Ramos (cell line): ENCODE data around the gene SEC16A.

Experiments
- in situ Hi-C: fragments of 300-500 bp; cut with MboI; formaldehyde crosslinking; loops from one replicate; pipeline ENCODE4 v1.14.3; 2022; ENCODE audit warnings: low sequenced_read_pairs; ENCODE audit not compliant: unreplicated experiment

The SEC16A gene

DNA sequence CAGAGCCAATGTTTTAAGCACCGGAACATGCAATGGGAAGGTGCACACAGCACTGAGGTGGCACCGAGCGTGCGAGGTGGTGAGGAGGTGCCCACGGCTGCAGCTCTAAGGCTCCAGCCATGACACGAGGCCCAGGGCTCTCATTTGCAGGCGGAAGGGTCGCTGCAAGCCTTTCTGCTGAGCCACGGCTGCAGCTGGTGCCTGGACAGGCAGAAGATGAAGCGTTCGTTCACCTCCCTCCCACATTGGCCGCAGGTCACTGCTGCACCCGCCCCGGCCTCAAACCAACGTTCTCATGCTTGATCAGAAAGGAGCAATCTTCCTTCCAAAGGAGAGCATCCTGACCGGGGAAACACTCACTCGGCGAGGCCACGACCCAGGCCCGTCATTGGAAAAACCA, 38.7 kb downstream of the SEC16A start:
- in situ Hi-C loops = no loop called here

- in situ Hi-C loops = no loop called here
Observed at GRCh38 chr9:136443687-136444086, 39.2 kb downstream of the SEC16A start.

DNA sequence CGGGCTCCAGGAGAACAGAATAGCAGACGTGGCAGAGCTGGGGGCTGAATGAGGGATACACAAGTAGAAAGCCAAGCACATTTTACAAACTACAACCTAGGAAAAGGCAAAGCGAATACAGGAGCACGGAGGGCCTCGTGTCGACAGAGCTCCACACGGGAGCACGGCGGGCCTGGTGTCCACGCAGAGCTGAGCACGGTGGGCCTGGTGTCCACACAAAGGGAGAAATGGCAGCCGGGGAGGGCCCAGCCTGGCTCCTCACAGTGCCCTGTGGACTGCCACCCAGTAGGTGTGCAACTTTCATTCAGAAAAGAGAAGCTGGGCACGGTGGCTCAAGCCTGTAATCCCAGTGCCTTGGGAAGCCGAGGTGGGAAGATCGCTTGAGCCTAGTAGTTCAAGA, 39.8 kb downstream of the SEC16A start:
- in situ Hi-C loops = no loop called here

GRCh38 chr9:136442265-136442664, 40.6 kb downstream of the SEC16A start:
- in situ Hi-C loops = no loop called here

- in situ Hi-C loops = no loop called here
Observed at GRCh38 chr9:136441681-136442245, 41.1 kb downstream of the SEC16A start.

- in situ Hi-C loops = no loop called here
Observed at GRCh38 chr9:136441191-136441680, 41.6 kb downstream of the SEC16A start.

- in situ Hi-C loops = no loop called here
Observed at GRCh38 chr9:136439481-136440408, 43.1 kb downstream of the SEC16A start, which contains the start of gene INPP5E. TSS of gene INPP5E (minus strand) at chr9:136439845. CDS start at chr9:136439419, 426 bp downstream.

DNA sequence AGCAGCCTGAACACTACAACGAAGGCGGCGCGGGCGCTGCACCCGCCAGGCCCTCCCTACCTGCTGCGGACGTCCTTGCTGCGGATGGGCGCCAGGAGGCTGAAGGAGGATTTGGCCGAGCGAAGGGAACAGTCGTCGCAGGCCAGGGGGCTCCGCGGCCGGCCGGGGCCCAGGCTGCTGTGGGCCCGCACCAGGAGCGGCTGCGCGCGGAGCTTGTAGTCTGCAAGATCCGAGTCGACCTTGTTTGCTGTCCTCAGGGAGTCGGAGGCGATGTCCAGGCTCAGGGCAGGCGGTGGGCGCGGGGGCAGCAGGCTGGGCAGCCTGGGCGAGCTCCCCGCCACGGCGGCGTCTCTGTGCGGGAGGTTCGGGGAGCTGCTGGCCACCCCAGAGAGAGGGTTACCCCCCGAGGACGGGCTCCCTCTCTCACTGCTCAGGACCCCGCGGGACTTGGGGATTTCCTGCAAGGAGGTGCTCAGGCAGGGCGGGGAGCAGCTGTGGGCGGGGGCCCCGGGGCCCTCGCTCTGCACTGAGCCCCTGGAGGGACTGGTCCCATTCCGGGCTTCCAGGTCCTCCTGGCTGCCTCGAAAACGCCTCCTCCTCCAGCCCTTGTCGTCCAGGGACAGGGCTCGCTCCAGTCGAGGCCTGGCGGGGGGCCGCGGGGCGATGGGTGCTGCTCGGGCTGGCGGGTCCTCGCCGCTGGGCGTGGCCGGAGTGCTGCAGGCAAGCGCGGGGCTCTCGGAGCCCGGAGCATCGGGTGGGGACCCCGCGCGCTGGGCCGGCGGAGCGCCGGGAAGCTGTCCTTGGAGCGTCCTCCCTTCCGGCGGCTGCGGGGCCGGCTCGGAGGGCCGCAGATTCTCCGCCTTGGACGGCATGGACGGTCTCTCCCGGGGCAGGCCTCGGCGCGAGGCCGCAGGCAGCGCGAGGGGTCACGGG, 44.0 kb downstream of the SEC16A start:
- in situ Hi-C loops = no loop called here

- in situ Hi-C loops = no loop called here
Observed at GRCh38 chr9:136437839-136438547, 44.8 kb downstream of the SEC16A start.

- in situ Hi-C loops = no loop called here
Observed at GRCh38 chr9:136437430-136437829, 45.4 kb downstream of the SEC16A start.

DNA sequence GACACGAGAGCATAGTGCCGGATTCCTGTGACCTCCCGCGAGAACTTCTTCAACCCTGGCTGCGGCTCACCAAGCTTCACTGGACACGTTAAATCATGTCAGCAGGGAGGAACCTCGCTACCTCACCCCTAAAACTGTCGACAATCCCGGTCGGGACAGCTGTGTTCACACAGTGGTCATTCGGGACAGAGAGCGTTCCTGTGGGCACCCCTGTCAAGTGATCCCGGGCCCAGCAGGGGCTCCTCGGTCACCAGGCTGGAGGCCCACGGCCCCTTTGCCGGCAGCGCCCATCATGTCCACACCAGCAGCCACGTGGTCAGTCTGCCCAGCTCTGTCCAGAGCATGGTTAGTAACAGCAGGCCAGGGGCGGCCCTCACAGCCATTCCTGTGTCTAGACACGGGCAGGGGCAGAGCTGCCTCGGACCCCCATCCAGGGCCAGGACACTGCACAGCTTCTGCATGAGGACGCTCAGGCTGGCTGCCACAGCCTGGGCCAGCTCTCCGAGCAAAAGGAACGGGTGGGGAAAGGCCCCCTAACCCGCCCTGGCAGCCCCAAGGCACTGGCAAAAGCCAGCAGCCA, 46.7 kb downstream of the SEC16A start:
- in situ Hi-C loops = no loop called here

DNA sequence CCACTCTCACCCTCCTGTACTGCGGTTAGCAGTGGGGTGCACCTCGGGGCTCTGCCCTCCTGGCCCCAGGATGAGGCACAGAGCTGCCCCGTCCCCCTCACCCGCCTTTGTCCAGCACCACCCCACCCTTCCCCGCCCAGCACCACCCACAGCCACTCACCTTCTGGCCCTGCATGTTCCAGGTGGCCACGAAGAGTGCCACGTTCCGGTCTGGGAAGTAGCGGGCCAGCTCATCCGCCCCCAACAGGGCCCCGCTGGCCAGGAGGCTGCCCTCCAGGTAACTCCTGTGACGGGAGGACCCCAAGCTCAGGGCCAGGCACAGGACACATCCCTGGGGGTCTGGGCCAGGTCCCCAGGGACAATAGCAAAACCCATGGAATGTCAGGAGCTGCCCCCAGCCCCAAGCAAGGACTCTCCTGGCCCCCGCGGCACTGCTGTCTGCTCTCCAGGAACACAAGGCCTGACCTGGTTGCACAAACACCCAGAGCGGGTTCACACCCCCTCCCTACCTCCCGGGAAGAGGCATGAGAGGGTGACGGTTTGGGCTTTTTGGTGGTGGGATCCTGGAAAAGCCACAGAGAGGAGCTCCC, 48.2 kb downstream of the SEC16A start:
- in situ Hi-C loops = no loop called here

DNA sequence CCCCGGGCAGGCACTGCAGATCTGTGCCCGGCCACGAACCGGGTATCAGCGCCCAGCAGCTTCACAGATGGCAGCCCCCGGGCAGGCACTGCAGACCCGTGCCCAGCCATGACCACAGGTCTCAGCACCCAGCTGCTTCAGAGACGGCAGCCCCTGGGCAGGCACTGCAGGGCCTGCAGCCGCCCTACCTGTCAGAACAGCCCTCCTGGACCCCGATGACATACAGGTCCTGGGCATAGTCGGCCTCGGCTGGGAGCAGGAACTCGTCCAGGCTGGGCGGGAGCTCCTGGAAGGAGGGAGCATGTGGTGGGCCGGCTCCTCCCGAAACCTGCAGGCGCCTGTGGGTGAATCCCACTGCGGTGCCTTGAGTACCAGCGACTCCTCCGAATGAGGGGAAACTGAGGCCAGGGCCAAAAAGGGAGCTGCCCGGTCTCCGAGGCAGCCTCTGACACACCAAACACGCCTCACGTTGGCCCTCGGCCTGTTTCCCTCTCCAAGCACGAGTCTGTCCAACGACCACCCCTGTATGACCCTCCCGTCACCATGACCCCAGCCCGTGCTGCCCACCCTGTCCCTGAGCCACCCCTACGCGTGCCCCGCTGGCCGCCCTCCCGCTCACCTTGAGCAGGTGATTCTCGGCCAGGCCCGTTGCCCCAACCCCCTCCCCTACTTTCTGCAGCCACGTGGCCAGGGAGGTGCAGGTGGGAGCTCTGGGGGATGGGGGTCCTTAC, 48.8 kb downstream of the SEC16A start:
- in situ Hi-C loops = no loop called here

DNA sequence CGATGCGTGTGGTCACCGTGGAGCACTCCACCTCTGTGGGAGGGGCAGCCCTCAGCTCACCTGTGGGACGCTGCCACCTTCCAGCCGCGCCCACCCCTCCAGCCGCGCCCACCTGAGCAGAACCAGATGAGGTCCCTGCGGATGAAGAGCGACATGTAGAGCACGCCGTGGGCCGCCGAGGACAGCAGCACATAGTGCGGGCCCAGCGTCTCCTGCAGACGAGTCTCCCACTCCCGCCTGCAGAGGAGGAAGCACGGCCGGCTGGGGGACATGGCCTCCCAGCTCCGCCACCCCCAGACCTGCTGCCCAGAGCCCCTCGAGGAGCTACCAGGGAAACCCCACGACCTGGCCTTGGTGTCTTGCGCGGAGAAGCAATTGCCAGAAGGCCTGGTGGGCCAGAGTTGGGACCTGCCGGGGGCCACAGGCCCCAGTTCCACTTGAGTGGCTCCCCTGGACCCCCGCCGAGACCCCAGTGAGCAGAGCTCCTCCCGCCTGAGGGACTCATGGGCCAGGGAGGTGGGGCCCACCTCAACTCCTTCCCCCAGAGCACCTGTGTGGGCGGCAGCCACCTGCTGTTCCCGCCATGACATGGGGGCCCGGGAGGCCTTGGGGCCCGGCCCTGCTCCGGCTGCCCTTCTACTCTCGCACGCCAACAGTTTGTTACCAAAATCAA, 49.7 kb downstream of the SEC16A start:
- in situ Hi-C loops = no loop called here

- in situ Hi-C loops = no loop called here
Observed at GRCh38 chr9:136432591-136432990, 50.2 kb downstream of the SEC16A start.

DNA sequence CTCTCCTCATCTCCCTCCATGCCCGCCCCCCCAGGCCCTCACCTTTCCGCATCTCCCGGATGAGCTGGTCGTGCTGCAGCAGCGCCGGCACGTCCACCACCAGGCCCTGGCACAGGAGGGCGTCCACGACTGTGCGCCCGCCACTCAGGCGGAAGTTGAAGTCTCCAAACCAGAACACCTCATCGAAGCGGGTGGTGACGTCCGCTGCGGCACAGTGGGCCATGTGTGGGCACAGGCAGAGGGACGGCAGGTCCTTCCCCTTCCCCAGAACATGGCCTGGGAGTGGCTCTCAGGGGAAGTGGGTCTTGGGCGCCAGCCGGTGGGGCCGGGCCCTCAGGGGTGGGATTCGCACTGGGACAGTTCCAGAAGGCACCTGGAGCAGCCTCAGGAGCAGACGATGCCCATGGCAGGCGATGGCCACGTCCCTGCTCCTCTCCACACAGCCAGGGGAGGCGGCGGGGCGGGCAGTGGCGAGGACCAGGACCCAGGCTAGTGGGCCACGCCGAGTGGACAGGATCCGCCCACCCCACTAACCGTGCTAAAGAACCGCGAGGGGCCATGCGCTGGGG, 51.0 kb downstream of the SEC16A start:
- in situ Hi-C loops = no loop called here

GRCh38 chr9:136430588-136431234, 52.1 kb downstream of the SEC16A start:
- in situ Hi-C loops = no loop called here
